GM19324 (cell line): ENCODE data around the gene DPYSL5.

Experiments
- ATAC-seq: cut with Tn5 transposase; IDR thresholded peaks from one replicate; pipeline ENCODE4 v1.9.1; 2021; ENCODE audit warnings: mild to moderate bottlenecking, moderate library complexity; ENCODE audit not compliant: unreplicated experiment, low FRiP score

DPYSL5 gene

GRCh38 chr2:26954135-26954534 lies 106.2 kb downstream of the DPYSL5 start:
- no peak for ATAC-seq

- no peak for ATAC-seq
Observed at GRCh38 chr2:26957041-26957440, 109.1 kb downstream of the DPYSL5 start.

- no peak for ATAC-seq
Observed at GRCh38 chr2:26957534-26957933, 109.6 kb downstream of the DPYSL5 start.

- no peak for ATAC-seq
Observed at GRCh38 chr2:26959331-26959730, 111.4 kb downstream of the DPYSL5 start.

- no peak for ATAC-seq
Observed at GRCh38 chr2:26964446-26965130, 116.7 kb downstream of the DPYSL5 start.

- no peak for ATAC-seq
Observed at GRCh38 chr2:26968001-26968400, 120.1 kb downstream of the DPYSL5 start.

- ATAC-seq = no peak
Observed at GRCh38 chr2:26969077-26969844, 121.3 kb downstream of the DPYSL5 start.

GRCh38 chr2:26970244-26970927 lies 122.5 kb downstream of the DPYSL5 start, which contains the start of gene MAPRE3:
MAPRE3 (plus strand) TSS chr2:26970637; CDS start chr2:27022219, 51,582 bp downstream.
- ATAC-seq = peak; percentile 82

- ATAC-seq = no peak
Observed at GRCh38 chr2:26970928-26971627, 123.1 kb downstream of the DPYSL5 start.

- ATAC-seq = no peak
Observed at GRCh38 chr2:26971911-26972786, 124.2 kb downstream of the DPYSL5 start.

GRCh38 chr2:26974352-26974751 lies 126.4 kb downstream of the DPYSL5 start:
- ATAC-seq = no peak

GRCh38 chr2:26975102-26975501 lies 127.2 kb downstream of the DPYSL5 start:
- ATAC-seq = no peak

GRCh38 chr2:26975656-26976055 lies 127.7 kb downstream of the DPYSL5 start:
- ATAC-seq = no peak

GRCh38 chr2:26976237-26976636 lies 128.3 kb downstream of the DPYSL5 start:
- no peak for ATAC-seq

GRCh38 chr2:26977012-26977411 lies 129.1 kb downstream of the DPYSL5 start:
- ATAC-seq = no peak

GRCh38 chr2:26978061-26978596 lies 130.2 kb downstream of the DPYSL5 start:
- ATAC-seq = no peak

- no peak for ATAC-seq
Observed at GRCh38 chr2:26979741-26980140, 131.8 kb downstream of the DPYSL5 start.

- ATAC-seq = no peak
Observed at GRCh38 chr2:26980971-26981370, 133.0 kb downstream of the DPYSL5 start.

- ATAC-seq = no peak
Observed at GRCh38 chr2:26982102-26982742, 134.3 kb downstream of the DPYSL5 start.
